Measurements from ENCODE around the gene DIP2C.

The DIP2C gene

DNA sequence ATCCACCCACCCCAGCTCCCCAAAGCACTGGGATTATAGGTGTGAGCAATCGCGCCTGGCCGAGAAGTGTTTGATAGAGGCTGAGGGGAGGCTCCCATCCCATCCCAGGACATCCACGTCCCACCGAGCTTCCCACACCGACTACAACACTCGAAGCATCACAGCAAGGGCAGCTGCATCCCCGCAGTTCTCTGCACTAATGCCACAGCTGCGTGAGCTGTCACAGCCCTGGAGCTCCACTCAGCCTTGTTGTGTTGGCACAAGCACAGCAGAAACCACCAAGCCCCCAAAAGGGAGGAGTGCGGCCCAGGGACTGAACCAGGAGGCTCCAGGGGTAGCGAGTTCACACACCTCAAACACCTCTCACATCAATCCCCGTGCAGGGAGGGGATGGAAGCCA, 121.6 kb downstream of the DIP2C start:
- DNase-seq = no peak

- no peak for DNase-seq
Observed at GRCh38 chr10:566241-566885, 123.1 kb downstream of the DIP2C start.

- no peak for DNase-seq
Observed at GRCh38 chr10:565676-566075, 123.8 kb downstream of the DIP2C start.

DNA sequence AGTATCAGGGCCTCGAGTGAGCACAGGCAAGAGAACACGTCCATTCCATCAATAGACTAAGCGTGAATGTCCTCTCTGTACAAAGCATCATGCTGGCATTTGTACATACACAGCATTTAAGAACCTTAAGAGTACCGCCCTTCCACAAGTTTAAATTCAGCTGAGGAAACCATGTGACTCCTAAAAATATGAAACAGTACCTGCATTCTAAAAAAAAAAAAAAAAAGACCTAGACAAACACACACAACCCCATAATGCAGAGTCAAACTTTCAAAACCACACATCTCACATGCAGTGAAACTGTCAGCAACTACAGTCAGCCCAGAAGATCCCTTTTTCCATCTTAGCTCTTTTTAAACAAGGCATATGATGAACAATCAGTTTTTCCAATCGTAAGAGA, 124.3 kb downstream of the DIP2C start:
- DNase-seq = no peak

DNA sequence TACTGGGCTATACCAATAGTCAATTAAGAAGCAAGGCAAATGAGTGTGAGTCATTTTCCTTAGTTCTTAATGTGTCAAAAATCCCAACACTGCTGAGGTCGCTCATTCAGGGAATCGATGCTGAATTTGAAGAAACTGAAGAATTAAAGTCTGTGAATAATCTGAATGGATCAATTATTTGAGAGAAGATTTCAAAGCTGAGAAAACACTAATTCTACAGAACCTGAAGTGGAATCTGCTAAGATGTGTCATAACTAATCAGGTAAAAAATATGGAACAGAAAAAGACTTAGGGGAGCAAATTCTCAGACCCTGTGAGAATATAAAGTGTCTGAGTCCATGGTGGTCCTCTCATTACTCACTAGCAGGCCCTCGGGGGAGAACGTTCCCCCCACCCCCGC, 125.6 kb downstream of the DIP2C start:
- DNase-seq = no peak

DNA sequence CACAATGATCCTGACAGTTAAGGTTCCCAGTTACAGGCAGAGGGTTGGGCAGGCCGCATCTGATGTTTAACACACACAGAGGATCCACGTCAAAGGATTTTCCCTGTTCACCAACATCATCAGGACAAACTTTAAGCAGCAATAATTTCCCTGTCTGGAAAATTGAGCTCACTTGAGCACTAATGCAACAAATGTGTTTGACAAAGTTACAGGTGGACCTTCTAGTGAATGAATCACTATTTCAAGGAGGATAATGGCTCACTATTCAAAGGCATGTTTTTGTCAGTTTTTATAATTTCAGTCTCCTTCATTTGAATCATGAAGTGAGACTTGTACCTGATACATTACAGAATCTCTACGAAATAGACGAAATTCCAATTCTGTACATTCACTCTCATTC, 127.3 kb downstream of the DIP2C start:
- no peak for DNase-seq

DNA sequence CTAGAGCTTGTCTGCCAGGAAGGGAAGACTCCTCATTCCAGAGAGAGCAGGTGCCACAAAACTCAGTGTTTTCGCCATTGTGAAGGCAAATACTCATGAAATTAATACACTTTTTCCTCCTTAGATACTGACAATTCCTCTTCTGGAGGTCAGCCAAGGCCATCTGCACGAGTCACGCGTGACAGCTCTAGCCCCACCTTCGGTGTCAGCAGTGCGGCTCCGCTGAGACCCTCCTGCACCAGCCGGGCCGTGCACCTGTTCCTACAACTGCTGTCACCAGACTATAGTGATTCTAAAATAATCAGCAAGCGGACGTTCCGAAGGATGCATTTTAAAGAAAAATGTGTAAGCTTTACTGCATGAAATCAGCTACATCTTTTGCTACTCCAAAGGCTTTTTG, 127.7 kb downstream of the DIP2C start:
- DNase-seq = no peak

DNA sequence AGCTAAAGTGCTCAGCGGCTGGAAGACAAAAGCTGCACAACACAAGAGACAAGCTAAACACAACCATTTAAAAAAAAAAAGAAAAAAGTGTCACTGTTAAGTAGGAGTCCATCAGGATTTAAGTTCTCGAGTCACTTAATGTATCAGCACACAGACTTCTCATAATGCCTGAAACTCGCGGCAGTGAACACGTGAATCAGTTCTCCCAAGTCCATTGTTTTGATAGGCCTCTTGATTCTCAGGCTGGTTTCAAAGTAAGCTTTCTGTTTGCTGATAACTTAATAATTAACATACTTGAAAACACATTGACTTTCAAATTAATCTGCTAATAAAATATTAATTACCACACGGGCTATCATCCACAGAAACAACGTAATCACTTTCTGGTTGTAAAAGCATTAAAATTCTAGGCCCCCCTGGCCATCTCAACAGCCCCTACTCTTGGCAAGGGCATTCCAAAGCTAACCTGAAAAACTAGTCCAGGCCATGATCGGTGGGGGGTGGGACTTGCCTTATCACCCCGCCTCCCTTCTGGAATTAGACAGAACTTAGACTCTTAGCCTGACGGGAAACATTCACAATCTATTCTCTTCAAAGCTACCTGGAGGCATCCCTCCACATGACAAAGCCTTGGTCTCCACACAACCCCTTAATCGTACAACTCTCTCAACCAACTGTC, 129.0 kb downstream of the DIP2C start:
- DNase-seq = no peak

GRCh38 chr10:559767-560047, 129.8 kb downstream of the DIP2C start:
- no peak for DNase-seq

- no peak for DNase-seq
Observed at GRCh38 chr10:558891-559766, 130.3 kb downstream of the DIP2C start.

- DNase-seq = no peak
Observed at GRCh38 chr10:558364-558763, 131.1 kb downstream of the DIP2C start.

DNA sequence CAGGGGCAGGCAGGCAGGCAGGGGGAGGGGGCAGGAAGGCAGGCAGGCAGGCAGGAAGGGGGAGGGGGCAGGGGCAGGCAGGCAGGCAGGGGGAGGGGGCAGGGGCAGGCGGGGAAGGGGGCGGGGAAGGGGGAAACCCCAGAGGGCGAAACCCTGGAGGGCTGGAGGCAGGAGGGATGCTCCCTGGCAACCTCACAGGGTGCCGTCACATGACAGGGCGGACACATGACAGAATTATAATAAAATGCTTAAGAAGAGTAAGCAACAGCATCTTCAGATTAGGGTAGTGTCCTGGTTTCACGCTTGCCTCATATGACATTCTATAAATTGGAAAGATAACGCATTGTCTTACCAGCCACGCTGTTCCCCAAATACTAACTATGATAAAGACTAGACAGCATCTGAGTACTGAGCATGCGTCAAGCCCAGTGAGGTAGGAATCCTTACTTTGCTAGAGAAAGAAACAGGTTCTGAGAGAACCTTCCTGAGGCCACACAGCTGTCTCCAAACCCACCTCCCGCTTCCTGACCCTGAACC, 131.6 kb downstream of the DIP2C start:
- no peak for DNase-seq

DNA sequence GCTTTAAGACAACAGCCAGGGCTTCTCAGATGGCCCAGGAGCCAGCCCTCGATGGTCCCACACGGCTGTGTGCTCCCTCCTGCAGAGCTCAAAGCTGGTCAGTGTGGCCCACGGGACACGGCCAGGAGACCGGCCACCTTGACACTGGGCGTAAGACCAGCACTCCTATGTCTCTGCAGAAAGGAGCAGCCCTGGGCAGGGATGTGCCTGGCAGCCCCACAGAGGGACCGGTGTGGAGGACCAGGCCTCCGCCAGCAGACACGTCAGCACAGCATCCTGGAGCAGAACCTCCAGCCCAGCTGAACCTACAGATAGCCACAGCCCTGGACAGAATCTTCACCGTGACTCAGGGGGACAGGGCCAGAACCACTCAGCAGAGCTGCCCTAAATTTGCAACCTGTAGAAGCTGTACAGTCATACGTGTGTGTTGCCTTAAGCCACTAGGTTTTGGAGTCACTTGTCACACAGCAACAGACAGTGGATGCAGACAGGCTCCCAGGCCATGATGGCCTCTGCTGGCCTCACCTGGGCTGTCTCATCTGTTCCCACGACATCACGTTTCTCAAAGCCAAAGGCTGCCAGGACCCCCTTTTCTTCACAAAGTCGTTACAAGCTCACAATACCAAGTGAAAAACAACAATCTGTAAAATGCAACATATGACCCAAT, 132.4 kb downstream of the DIP2C start:
- DNase-seq = no peak

GRCh38 chr10:555682-556350, 133.7 kb downstream of the DIP2C start:
- DNase-seq = no peak

DNA sequence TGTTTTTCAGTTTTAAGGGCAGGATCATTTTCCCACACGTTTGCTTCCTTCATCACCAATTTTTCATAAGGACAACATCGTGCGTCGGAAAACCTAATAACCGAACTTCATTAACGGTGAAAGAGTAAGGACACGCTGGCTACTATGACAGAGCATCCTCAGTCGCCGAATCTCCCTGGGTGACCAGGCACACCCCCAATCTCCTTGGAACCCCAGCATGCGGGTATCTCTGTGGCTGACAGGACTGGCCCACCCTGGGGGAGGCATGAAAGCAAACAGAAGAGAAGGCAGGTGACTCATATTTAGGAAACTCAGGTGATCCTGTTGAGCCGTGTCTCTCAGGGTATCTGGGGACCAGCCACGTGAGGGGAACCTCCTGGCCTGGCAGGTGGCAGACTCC, 134.2 kb downstream of the DIP2C start:
- no peak for DNase-seq

GRCh38 chr10:554182-554848, 135.2 kb downstream of the DIP2C start:
- no peak for DNase-seq

- no peak for DNase-seq
Observed at GRCh38 chr10:553233-553632, 136.2 kb downstream of the DIP2C start.

DNA sequence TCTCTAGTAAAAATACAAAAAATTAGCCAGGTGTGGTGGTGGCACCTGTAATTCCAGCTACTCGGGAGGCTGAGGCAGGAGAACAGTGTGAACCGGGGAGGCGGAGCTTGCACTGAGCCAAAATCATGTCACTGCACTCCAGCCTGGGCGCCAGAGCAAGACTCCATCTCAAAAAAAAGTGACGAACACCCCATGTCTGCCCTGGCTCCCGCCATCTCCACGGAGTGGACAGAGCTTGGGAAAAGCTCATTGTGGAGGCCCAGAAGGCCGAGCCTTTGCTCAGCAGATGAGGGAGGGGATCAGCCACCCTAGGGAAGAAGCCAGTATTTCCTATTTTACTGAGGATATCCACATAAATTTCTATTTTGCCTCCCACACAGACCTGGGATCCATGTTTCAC, 136.8 kb downstream of the DIP2C start:
- no peak for DNase-seq

DNA sequence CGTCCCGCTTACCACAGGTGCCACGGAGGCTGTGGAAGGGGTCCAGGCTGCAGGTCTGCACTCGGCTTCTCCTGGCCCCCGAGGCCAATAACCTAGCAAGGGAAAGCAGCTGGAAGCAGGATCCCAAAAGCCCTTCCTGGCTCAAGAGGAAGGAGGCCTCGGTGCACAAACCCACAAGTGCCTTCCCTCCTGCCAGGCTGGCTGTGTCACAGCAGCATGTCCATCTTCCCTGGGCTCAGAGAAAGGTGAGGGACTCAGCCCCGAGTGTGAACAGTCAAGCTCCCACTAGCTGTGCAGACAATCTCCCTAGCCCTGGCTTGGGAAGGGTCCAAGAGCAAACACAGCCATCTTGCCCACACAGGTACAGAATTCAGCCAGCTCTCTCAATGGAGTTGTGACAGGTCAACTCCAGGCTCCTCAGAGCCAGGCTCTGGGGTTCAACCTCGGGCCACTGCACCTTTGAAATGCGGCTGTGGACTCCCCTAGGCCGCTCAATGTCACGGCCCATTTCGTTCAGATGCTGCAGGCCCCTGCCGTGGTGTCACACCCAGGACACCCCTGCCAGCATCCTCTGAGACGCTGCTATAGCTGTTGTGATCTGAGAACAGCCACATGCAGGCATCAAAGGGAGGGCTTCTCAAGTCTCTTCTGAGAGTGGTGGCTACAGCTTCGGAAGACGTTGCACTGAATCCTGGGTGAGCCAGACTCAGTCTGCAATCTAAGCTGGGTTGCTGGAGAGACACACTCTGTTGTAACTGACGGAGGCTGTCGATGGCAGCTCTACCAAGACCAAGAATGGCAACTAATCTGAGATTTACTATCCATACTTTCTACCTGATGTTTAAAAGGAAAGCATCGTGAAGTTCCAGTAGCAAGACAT, 137.9 kb downstream of the DIP2C start:
- no peak for DNase-seq

GRCh38 chr10:550665-551372, 138.6 kb downstream of the DIP2C start:
- no peak for DNase-seq

DNA sequence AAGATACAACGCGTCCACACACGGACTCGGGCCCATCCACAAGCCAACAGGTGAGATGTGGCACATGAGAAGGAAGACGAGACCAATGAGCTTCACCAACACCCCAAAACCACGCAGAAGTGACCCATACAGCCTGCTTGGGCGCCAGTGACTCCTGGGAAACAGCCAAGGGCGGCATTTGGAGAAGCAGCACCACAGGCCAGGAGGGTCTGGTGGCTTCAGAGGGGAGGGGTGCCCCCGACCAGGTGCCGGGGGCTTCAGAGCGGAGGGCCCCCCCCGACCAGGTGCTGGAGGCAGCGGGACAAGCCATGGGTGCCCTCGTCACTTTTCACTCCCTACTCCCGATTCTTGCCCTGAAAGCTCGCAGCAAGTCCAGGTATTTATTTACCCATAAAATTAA, 140.1 kb downstream of the DIP2C start:
- DNase-seq = no peak

Data from NCI-H187 (cell line).